A673 (cell line): Measurements from ENCODE around the gene CDKAL1.
A peak's percentile ranks its signal among the peaks of the same experiment; 100 is the strongest.
"Not testable (repeated sequence)": the region's sequence is repeated elsewhere in the genome, so short reads cannot be mapped to it uniquely, and the experiment has no call there.

Experiments
- EZH2 ChIP-seq: fragments of 200-600 bp; sonication (generic); IDR thresholded peaks from 2 replicates; pipeline ENCODE4 v1.6.1; 2017; ENCODE audit warnings: borderline replicate concordance, low read depth, mild to moderate bottlenecking, mixed read lengths, antibody characterized with exemption, low read length; ENCODE audit not compliant: poor library complexity, severe bottlenecking
- TF ChIP-seq, protein P1 (sequence below): fragments of 300-800, 200-600 bp; sonication (generic); conservative IDR thresholded peaks from 2 replicates; pipeline ENCODE4 v1.5.1; 2017; ENCODE audit warnings: low read depth, mild to moderate bottlenecking, antibody characterized with exemption, low read length, moderate library complexity, mixed read lengths

DNA sequence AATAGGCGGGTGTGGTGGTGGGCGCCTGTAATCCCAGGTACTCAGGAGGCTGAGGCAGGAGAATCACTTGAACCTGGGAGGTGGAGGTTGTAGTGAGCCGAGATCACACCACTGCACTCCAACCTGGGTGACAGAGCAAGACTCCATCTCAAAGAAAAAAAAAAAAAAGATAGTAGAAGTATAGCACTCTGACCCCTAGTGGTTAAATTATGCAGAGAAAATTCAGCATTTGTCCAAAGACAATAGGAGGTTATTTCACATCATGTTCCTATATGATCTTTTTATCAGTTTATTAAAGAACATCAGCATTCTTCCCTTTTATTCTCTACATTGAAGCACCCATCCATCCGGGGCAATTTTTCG, 5.2 kb upstream of the CDKAL1 start:
- TF ChIP-seq, protein P1, sequence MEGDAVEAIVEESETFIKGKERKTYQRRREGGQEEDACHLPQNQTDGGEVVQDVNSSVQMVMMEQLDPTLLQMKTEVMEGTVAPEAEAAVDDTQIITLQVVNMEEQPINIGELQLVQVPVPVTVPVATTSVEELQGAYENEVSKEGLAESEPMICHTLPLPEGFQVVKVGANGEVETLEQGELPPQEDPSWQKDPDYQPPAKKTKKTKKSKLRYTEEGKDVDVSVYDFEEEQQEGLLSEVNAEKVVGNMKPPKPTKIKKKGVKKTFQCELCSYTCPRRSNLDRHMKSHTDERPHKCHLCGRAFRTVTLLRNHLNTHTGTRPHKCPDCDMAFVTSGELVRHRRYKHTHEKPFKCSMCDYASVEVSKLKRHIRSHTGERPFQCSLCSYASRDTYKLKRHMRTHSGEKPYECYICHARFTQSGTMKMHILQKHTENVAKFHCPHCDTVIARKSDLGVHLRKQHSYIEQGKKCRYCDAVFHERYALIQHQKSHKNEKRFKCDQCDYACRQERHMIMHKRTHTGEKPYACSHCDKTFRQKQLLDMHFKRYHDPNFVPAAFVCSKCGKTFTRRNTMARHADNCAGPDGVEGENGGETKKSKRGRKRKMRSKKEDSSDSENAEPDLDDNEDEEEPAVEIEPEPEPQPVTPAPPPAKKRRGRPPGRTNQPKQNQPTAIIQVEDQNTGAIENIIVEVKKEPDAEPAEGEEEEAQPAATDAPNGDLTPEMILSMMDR = peak; percentile 60
- TF ChIP-seq EZH2 = not testable (repeated sequence)
